Parathyroid adenoma (tissue), 2 donors: ENCODE data around the gene WEE1.
A peak's percentile ranks its signal among the peaks of the same experiment; 100 is the strongest.

Source experiments
- H2AFZ ChIP-seq: fragments of 300-600 bp; sonication (generic); one replicate; pipeline ENCODE4 v1.7.0; 2017; ENCODE audit warnings: antibody characterized with exemption, mild to moderate bottlenecking
- H3K27ac ChIP-seq: fragments of 300-600 bp; sonication (generic); one replicate; pipeline ENCODE4 v1.7.0; 2017
- H3K27me3 ChIP-seq: fragments of 300-600 bp; sonication (generic); one replicate; pipeline ENCODE4 v1.7.0; 2017; ENCODE audit warnings: low read length; ENCODE audit not compliant: control insufficient read depth, insufficient read depth
- H3K36me3 ChIP-seq: fragments of 300-600 bp; sonication (generic); one replicate; pipeline ENCODE4 v1.7.0; 2017; ENCODE audit warnings: low read length; ENCODE audit not compliant: control insufficient read depth, insufficient read depth
- H3K4me1 ChIP-seq: fragments of 300-600 bp; sonication (generic); one replicate; pipeline ENCODE4 v1.7.0; 2017; ENCODE audit warnings: control low read depth
- H3K4me2 ChIP-seq: fragments of 300-600 bp; sonication (generic); one replicate; pipeline ENCODE4 v1.7.0; 2017; ENCODE audit warnings: low read length
- H3K4me3 ChIP-seq: fragments of 300-600 bp; sonication (generic); one replicate; pipeline ENCODE4 v1.7.0; 2017; ENCODE audit warnings: low read depth, low read length
- H3K79me2 ChIP-seq: fragments of 300-600 bp; sonication (generic); one replicate; pipeline ENCODE4 v1.7.0; 2017; ENCODE audit warnings: control low read depth
- H3K9ac ChIP-seq: fragments of 300-600 bp; sonication (generic); one replicate; pipeline ENCODE4 v1.7.0; 2017; ENCODE audit warnings: mild to moderate bottlenecking
- H3K9me3 ChIP-seq: fragments of 300-600 bp; sonication (generic); one replicate; pipeline ENCODE4 v1.7.0; 2017; ENCODE audit warnings: low read length; ENCODE audit not compliant: control insufficient read depth
- TF ChIP-seq, protein P1 (sequence below): fragments of 300-600 bp; sonication (generic); IDR thresholded peaks from one replicate; pipeline ENCODE4 v1.7.0; 2017; ENCODE audit warnings: antibody characterized with exemption, mild to moderate bottlenecking
- donor health status: primary hyperparathyroidism.

WEE1 gene

GRCh38 chr11:9550191-9550628 lies 23.3 kb upstream of the WEE1 start:
- Histone ChIP-seq H3K4me2 (no peak overlapping the region), H3K79me2 (no peaks in the 10 kb centered on the region), H3K9ac (no peak overlapping the region), H2AFZ (peak overlapping the region; percentile 75), H3K9me3 (no peaks in the 10 kb centered on the region), H3K4me1 (peaks cover 7% of the 10 kb centered on the region), H3K27ac (peak overlapping the region; percentile 27), H3K27me3 (no peaks in the 10 kb centered on the region), H3K4me3 (no peak overlapping the region), H3K36me3 (no peaks in the 10 kb centered on the region)
- TF ChIP-seq, protein P1, sequence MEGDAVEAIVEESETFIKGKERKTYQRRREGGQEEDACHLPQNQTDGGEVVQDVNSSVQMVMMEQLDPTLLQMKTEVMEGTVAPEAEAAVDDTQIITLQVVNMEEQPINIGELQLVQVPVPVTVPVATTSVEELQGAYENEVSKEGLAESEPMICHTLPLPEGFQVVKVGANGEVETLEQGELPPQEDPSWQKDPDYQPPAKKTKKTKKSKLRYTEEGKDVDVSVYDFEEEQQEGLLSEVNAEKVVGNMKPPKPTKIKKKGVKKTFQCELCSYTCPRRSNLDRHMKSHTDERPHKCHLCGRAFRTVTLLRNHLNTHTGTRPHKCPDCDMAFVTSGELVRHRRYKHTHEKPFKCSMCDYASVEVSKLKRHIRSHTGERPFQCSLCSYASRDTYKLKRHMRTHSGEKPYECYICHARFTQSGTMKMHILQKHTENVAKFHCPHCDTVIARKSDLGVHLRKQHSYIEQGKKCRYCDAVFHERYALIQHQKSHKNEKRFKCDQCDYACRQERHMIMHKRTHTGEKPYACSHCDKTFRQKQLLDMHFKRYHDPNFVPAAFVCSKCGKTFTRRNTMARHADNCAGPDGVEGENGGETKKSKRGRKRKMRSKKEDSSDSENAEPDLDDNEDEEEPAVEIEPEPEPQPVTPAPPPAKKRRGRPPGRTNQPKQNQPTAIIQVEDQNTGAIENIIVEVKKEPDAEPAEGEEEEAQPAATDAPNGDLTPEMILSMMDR = no peak

DNA sequence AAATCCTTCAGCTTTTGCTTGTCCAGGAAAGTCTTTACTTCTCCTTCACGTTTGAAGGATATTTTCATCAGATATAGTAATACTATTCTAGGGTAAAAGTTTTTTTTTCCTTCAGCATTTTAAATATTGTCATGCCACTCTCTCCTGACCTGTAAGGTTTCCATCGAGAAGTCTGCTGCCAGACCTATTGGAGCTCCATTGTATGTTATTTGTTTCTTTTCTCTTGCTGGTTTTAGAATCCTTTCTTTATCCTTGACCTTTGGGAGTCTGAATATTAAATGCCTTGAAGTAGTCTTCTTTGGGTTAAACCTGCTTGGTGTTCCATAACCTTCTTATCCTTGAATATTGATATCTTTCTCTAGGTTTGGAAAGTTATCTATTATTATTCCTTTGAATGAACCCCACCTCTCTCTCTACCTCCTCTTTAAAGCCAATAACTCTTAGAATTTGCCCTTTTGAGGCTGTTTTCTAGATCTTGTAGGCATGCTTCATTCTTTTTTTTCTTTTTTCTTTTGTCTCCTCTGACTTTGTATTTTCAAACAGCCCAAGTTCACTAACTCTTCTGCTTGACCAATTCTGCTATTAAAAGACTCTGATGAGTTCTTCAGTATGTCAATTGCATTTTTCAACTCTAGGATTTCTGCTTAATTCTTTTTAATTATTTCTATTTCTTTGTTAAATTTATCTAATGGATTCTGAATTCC lies 12.0 kb upstream of the WEE1 start:
- Histone ChIP-seq H3K79me2 (no peaks in the 10 kb centered on the region), H3K9me3 (no peaks in the 10 kb centered on the region), H3K27ac (no peak overlapping the region), H3K36me3 (no peaks in the 10 kb centered on the region), H2AFZ (no peak overlapping the region), H3K4me3 (no peak overlapping the region), H3K4me2 (no peak overlapping the region), H3K4me1 (peaks cover 8% of the 10 kb centered on the region), H3K9ac (no peak overlapping the region), H3K27me3 (no peaks in the 10 kb centered on the region)
- TF ChIP-seq, protein P1 = no peak

DNA sequence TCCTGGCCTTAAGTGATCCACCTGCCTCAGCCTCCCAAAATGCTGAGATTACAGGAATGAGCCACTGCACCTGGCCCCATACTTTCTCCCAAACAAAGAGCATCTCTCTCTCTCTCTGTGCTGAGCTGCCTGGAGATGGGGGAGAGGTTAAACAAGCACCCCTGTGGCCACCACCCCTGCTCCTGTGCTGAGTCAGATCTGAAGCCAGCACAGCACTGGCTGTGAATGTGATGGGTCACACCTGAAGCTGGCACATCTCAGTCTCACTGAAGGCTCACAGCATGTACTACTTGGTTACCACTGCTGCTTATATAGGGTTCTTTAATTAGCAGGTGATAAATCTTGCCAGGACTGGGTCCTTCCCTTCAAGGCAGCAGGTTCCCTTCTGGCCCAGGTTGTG lies 10.8 kb upstream of the WEE1 start:
- Histone ChIP-seq H3K9ac (no peak overlapping the region), H3K27ac (no peak overlapping the region), H3K36me3 (no peaks in the 10 kb centered on the region), H2AFZ (no peak overlapping the region), H3K27me3 (no peaks in the 10 kb centered on the region), H3K4me2 (no peak overlapping the region), H3K4me1 (peaks cover 14% of the 10 kb centered on the region), H3K4me3 (no peak overlapping the region), H3K9me3 (no peaks in the 10 kb centered on the region), H3K79me2 (no peaks in the 10 kb centered on the region)
- TF ChIP-seq, protein P1 = no peak

- TF ChIP-seq, protein P1 = no peak
- Histone ChIP-seq H3K79me2 (no peaks in the 10 kb centered on the region), H3K27ac (no peak overlapping the region), H3K9me3 (no peaks in the 10 kb centered on the region), H3K36me3 (no peaks in the 10 kb centered on the region), H3K4me2 (no peak overlapping the region), H3K4me3 (no peak overlapping the region), H3K9ac (no peak overlapping the region), H3K4me1 (peaks cover 14% of the 10 kb centered on the region), H3K27me3 (no peaks in the 10 kb centered on the region), H2AFZ (no peak overlapping the region)
These were observed 10.2 kb upstream of the WEE1 start for GRCh38 chr11:9563196-9563730.
